ENCODE measurements around the gene DAPK1.

The DAPK1 gene

DNA sequence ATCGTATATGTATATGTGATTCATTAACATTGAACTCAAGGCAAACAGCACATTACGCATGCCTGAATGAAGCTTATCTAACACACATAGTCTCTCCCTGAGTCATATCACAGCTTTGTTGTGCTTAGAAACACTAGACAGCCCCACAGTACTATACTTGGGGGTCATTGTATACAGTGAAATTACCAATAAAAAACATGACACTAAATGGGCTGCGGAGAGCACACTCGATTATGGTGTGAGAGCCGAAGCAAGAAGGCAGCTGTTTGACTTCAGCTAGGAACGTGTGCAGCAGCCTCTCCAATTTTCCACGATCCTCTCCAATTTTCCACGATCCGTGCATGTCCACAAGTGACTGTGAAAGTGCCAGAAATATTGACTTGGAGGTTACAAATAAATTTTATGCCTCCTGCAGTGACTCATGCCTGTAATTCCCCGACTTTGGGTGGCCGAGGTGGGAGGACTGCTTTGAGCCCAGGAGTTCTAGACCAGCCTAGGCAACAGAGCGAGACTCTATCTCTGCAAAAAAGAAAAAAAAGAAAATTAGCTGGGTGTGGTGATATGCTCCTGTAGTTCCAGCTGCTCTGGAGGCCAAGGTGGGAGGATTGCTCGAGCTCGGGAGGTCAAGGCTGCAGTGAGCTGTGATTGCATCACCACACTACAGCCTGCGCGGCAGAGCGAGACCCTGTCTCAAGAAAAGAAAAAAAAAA is 102.4 kb downstream of the DAPK1 start:
- Mint-ChIP-seq H3K36me3 (no peaks in the 10 kb centered on the region), H3K4me1 (no peaks in the 10 kb centered on the region), H3K27me3 (peaks cover 4 to 12% of the 10 kb centered on the region in 2 donors), H3K27ac (no peak overlapping the region), H3K4me3 (no peak overlapping the region), H3K9me3 (no peaks in the 10 kb centered on the region)
- ATAC-seq (replicated peaks) (no peak), DNase-seq (no peak)

DNA sequence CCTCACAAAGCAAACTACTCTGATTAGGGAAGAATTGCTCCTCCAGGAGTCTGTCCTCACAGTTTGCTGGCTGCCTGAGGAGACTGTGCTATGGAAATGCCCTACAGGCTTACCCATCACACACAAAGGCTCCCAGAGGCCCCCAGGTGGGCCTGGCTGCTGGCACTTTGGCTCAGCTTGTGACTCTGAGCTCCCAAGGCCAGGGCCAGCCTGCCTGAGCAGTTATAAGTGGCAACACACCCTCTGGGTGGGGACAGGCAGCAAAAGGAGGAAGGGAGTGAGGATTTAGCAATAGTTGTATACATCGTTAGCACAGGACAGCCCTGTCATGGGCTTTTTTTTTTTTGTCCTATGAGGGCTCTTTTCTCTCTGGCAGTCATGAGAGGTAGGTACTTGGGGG is 103.5 kb downstream of the DAPK1 start:
- ATAC-seq (replicated peaks) (no peak), DNase-seq (no peak)
- Mint-ChIP-seq H3K4me3 (no peak overlapping the region), H3K9me3 (no peaks in the 10 kb centered on the region), H3K36me3 (no peaks in the 10 kb centered on the region), H3K27ac (no peak overlapping the region), H3K4me1 (no peaks in the 10 kb centered on the region), H3K27me3 (peaks cover 10 to 23% of the 10 kb centered on the region in 2 donors)

DNA sequence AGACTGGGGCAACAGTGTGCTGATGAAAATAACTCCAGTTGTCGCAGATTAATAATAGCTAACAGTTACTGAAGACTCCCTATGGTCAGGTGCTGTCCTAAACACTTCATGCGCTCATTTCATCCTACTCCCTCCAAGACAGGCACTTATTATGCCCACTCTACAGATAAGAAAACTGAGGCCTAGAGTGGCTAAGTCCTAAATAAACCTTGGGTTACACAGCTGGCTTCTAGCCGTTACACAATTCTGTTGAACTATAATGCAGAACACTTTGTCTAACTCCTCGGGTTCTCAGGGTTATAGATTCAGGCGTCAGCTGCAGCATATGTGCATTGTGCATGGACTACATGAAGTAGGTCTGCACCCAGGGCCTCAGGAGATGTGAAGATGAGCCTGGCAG is 103.9 kb downstream of the DAPK1 start:
- Mint-ChIP-seq H3K27me3 (peaks cover 11 to 23% of the 10 kb centered on the region in 2 donors), H3K4me3 (no peak overlapping the region), H3K36me3 (no peaks in the 10 kb centered on the region), H3K9me3 (no peaks in the 10 kb centered on the region), H3K4me1 (no peaks in the 10 kb centered on the region), H3K27ac (no peak overlapping the region)
- ATAC-seq (replicated peaks) (no peak), DNase-seq (no peak)

DNA sequence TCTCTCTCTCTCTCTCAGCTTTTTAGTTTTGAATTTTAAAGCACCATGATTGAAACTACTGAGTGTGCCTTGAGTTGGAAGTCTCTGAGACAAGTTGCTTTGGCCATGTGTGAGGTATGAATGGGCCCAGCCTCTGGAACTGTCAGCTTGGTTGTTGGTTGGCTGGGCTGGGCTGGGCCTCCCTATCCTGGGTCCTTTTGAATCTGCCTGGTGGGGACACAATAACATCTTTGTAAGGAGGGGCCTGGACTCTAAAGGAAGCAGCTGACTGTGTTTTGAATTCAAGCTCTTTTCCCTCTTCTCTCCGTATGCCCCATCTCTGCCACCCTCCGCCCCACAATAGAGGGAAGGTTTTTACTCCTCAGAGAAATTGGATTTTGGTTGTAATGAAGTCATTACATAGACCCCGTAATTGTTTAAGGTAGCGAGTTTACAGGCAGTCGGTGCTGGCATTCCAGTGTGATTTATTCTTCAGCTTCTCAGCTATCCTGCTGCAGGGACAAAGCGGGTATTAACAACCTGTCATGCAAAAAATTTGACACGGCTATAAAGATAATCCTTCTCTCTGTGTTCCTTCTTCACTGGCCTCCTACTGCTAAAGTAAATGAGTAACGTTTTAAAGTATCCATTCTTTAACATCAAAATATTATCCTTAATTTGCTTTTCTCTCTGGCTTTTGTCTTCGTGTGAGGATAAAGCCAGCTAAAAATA is 105.4 kb downstream of the DAPK1 start:
- Mint-ChIP-seq H3K36me3 (no peaks in the 10 kb centered on the region), H3K9me3 (peaks cover 6 to 7% of the 10 kb centered on the region in 2 donors), H3K4me3 (no peak overlapping the region), H3K27ac (no peak overlapping the region), H3K27me3 (peaks cover 14 to 23% of the 10 kb centered on the region in 2 donors), H3K4me1 (no peaks in the 10 kb centered on the region)
- DNase-seq (no peak), ATAC-seq (replicated peaks) (no peak)

DNA sequence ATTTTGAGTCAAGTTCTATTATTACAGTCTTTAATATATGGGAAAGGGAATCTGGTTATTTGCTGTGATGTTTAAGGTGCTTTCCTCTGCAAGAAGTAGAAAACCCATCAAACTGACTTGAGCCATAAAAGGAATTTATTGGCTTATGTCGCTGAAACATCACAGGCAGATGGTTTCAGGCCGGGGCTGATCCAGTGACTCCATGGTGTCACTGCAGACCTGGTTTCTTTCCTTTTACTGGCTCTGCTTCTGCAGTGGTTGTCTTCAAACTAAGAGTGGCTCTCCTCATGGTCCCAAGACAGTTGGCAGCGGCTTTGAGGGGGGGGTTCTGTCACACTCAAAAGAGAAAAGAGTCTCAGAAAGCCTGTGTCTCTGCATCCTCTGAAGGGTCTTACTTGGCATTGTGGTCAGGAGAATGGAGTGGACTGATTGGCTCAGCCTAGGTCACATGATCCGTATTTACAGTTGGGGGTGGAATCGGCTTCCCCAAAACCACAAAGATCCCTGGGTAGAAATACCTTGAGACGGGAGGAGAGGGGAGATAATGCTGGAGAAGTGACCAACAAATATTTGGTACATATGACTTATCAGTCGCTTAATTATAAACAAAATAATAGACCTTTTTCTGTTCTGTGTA is 106.3 kb downstream of the DAPK1 start:
- no peak for ATAC-seq (replicated peaks)
- no peaks in the 10 kb centered on the region for H3K4me1 Mint-ChIP-seq
- no peaks in the 10 kb centered on the region for H3K36me3 Mint-ChIP-seq
- no peak for DNase-seq
- peak overlapping the region; percentile 14 for H3K27ac Mint-ChIP-seq
- peaks cover 6 to 7% of the 10 kb centered on the region in 2 donors for H3K9me3 Mint-ChIP-seq
- H3K4me3 Mint-ChIP-seq: no peak overlapping the region
- H3K27me3 Mint-ChIP-seq: peaks cover 14 to 23% of the 10 kb centered on the region in 2 donors

DNA sequence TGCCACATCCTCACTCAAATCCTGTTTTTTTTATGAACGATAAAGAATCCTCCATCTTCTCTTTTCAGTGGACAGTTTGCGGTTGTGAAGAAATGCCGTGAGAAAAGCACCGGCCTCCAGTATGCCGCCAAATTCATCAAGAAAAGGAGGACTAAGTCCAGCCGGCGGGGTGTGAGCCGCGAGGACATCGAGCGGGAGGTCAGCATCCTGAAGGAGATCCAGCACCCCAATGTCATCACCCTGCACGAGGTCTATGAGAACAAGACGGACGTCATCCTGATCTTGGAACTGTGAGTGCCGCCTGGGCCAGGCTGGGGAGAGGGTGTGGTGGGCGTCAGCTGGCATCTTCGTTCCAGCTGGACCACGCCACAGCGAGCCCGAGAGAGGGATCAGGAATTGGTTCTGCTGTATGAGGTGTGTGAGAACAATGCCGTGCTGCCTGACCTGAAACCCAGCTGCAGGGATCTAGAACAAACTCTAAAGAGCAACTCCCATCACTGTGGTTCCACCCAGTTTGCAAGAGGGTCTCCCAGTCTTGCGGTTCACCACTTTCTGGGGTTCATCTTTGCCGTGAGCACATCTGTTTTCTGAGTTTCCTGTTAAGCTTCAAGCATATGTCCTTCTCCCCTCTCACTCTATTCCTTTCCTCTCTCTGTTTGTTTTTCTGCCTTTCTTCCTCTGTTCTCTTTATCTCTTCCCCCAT is 107.4 kb downstream of the DAPK1 start:
- no peak overlapping the region for H3K4me3 Mint-ChIP-seq
- DNase-seq (no peak), ATAC-seq (replicated peaks) (no peak)
- no peak overlapping the region for H3K27ac Mint-ChIP-seq
- H3K9me3 Mint-ChIP-seq: peaks cover 6 to 7% of the 10 kb centered on the region in 2 donors
- H3K27me3 Mint-ChIP-seq: peaks cover 14 to 23% of the 10 kb centered on the region in 2 donors
- H3K4me1 Mint-ChIP-seq: no peaks in the 10 kb centered on the region
- no peaks in the 10 kb centered on the region for H3K36me3 Mint-ChIP-seq

DNA sequence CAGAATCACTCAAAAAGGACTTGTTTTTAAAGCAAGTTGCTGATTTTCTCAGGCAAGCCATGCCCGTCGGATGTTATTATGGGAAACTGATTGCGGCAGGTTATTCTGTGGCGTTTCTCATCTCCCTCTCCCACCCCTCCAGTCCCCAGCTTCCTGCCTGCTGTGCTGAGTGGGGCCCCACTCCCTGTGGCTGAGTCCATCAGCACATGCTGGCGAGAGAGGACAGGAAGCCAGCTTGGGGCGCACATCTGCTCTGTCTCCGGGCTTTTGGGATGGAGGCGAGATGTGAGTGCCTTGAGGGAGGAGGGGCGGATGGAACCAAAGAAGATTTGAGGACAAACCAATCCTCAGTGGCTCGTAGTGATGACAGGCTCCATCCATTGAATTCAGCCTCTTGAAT is 108.0 kb downstream of the DAPK1 start:
- H3K36me3 Mint-ChIP-seq: no peaks in the 10 kb centered on the region
- ATAC-seq (replicated peaks) (no peak), DNase-seq (no peak)
- H3K4me1 Mint-ChIP-seq: no peaks in the 10 kb centered on the region
- H3K4me3 Mint-ChIP-seq: no peak overlapping the region
- no peak overlapping the region for H3K27ac Mint-ChIP-seq
- H3K9me3 Mint-ChIP-seq: peaks cover 6 to 7% of the 10 kb centered on the region in 2 donors
- peaks cover 14 to 23% of the 10 kb centered on the region in 2 donors for H3K27me3 Mint-ChIP-seq

DNA sequence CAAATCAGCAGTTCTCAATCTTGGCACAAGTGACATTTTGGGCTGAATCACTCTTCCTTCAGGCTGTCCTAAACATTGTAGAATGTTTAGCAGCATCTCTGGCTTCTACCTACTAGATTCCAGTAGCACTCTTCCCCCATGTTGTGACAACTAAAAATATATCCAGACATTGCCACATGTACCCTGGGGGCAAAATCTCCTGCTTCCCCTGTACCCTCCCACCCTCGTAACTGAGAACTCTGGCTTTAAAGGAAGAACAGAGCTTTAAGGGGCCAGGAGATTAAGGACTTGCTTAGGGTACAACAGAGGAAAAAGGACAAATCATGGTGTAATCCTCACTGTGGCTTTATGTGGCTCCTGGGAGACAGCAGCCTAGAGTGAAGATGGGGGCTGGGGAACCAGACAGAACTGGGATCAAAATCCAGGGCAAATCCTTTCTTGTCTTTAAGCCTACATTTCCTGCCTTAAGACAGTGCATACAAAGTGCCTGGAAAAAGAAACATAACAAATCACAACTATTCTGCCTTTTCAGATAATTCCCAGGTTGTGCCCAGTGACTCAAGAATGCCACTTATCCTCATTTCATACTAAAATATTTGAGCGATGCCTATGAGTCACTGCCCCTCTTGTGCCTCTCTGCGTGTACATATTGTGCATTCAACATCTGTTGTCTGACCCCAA is 109.3 kb downstream of the DAPK1 start:
- H3K4me1 Mint-ChIP-seq: no peaks in the 10 kb centered on the region
- peaks cover 6 to 7% of the 10 kb centered on the region in 2 donors for H3K9me3 Mint-ChIP-seq
- ATAC-seq (replicated peaks) (no peak), DNase-seq (no peak)
- H3K36me3 Mint-ChIP-seq: no peaks in the 10 kb centered on the region
- H3K27ac Mint-ChIP-seq: peak overlapping the region; percentile 56
- H3K4me3 Mint-ChIP-seq: no peak overlapping the region
- H3K27me3 Mint-ChIP-seq: peaks cover 14 to 19% of the 10 kb centered on the region in 2 donors

DNA sequence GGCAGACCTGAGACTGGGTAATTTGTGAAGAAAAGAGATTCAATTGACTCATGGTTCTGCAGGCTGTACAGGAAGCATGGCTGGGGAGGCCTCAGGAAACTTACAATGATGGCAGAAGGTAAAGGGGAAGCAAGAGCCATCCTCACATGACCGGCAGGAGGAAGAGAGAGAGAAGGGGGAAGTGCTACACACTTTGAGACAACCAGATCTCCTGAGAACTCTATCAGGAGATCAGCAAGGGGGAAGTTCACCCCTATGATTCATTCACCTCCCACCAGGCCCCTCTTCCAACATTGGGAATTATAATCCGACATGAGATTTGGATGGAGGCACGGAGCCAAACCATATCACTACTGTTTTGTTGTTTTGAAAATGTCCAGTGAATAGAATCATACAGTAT is 110.2 kb downstream of the DAPK1 start:
- H3K36me3 Mint-ChIP-seq: no peaks in the 10 kb centered on the region
- DNase-seq (no peak), ATAC-seq (replicated peaks) (no peak)
- H3K27ac Mint-ChIP-seq: no peak overlapping the region
- peaks cover 14 to 18% of the 10 kb centered on the region in 2 donors for H3K27me3 Mint-ChIP-seq
- no peak overlapping the region for H3K4me3 Mint-ChIP-seq
- peaks cover 6 to 7% of the 10 kb centered on the region in 2 donors for H3K9me3 Mint-ChIP-seq
- H3K4me1 Mint-ChIP-seq: no peaks in the 10 kb centered on the region

DNA sequence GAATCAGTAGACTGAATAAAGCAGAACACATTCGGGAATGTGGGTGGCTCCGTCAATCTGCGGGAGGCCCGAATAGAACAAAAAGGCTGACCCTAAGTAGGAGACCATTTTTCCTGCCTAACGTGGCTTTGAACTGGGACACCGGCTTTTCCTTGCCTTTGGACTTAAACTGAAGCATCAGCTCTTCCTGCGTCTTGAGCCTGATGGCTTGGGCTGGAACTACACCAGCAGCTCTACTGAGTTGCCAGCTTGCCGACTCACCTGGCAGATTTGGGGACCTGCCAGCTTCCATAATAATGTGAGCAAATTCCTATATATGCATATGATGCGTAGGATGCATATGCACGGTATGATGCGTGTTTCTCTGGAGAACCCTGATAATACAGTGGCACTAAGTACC is 111.3 kb downstream of the DAPK1 start:
- H3K4me1 Mint-ChIP-seq: no peaks in the 10 kb centered on the region
- no peaks in the 10 kb centered on the region for H3K36me3 Mint-ChIP-seq
- no peak for ATAC-seq (replicated peaks)

DNA sequence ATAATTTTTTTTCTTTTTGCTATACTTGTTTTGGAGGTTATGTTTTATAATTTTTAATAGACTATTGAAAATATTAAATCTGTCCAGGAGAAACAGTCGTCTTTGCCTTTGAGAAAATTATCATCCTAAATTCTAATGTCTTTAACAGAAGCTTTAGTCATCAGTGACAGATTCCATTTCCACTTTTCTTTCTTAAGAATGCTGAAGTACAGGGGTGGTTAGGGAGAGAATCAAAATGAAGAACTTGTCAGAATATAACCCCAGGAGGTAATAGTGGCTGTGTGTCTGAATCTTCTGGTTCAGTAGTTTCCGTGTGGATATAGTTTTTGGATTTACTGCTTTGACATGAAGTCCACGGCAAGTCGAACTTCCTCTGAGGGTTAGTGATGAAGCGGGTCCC is 111.8 kb downstream of the DAPK1 start:
- ATAC-seq (replicated peaks) (no peak), DNase-seq (no peak)
- no peaks in the 10 kb centered on the region for H3K36me3 Mint-ChIP-seq
- H3K4me3 Mint-ChIP-seq: no peak overlapping the region
- peaks cover 6 to 7% of the 10 kb centered on the region in 2 donors for H3K9me3 Mint-ChIP-seq
- H3K4me1 Mint-ChIP-seq: no peaks in the 10 kb centered on the region
- peaks cover 14 to 17% of the 10 kb centered on the region in 2 donors for H3K27me3 Mint-ChIP-seq
- no peak overlapping the region for H3K27ac Mint-ChIP-seq

More for the DNA sequence above, 111.3 kb downstream of the DAPK1 start:
- Mint-ChIP-seq H3K27me3 (peaks cover 14 to 18% of the 10 kb centered on the region in 2 donors), H3K27ac (no peak overlapping the region), H3K9me3 (peaks cover 6 to 7% of the 10 kb centered on the region in 2 donors), H3K4me3 (no peak overlapping the region)
- DNase-seq: no peak

DNA sequence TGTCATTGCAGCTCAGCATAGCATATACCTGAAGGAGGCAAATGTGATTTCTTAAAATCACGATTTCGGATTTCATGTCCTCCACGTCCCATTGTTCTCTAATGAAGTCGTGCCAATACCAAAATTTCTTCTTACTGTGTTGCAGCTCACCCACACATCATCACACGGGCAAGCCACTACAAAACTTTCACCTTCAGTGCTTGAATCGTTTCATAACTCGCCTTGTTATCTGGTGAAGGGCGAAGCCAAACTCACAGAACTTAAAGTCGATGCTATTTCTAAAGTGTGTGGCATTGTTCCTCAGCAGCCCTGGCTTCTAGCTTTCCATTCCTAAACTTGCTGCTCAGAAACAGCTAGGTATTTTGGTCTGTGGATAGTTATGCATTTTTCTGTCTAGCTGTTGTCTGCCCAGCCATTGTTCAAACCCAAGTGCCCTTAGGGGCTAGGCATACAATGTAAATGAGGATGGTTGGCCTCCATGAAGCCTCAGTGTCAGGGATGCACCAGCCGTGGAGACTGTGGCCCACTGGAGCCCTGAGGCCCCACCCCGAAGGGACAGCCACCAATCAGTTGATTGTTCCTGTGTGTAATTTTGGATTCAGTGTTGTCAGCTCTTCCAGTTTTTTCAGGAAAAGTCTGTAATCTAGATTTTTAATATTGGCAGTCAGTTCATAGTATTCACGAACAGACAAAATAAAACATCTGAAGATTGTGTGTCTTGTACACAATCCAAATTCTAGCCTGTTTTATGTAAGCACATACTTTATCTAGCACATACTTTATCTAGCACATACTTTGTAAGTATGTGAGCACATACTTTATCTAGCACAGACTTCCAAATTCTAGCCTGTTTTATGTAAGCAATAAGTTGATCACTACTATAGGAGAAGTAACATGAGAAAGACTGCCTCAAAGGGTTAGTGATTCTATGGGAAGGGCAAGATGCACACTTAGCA is 112.8 kb downstream of the DAPK1 start:
- no peaks in the 10 kb centered on the region for H3K36me3 Mint-ChIP-seq
- H3K4me3 Mint-ChIP-seq: no peak overlapping the region
- peaks cover 6 to 7% of the 10 kb centered on the region in 2 donors for H3K27me3 Mint-ChIP-seq
- H3K27ac Mint-ChIP-seq: no peak overlapping the region
- no peaks in the 10 kb centered on the region for H3K4me1 Mint-ChIP-seq
- ATAC-seq (replicated peaks) (no peak), DNase-seq (no peak)
- peaks cover 6 to 7% of the 10 kb centered on the region in 2 donors for H3K9me3 Mint-ChIP-seq

DNA sequence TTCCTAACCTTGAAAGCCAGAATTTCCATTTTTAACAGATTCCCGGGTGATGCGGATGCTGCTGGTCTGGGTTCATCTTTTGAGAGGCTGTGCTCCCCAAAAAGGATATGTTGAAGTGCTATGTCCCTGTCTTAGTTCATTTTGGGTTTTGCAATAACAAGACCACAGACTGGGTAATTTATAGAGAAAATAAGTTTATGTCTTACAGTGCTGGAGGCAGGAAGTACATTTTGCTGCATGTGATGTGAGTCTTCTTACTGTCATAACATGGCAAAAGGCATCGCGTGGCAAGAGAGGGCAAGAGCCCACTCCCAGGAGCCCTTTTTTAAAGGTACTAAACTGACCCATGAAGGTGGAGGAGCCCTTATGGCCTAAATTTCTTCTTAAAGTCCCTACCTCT is 114.1 kb downstream of the DAPK1 start:
- no peaks in the 10 kb centered on the region for H3K36me3 Mint-ChIP-seq
- peaks cover 0 to 1% of the 10 kb centered on the region in 2 donors for H3K27me3 Mint-ChIP-seq
- H3K27ac Mint-ChIP-seq: no peak overlapping the region
- ATAC-seq (replicated peaks) (no peak), DNase-seq (no peak)
- H3K4me1 Mint-ChIP-seq: no peaks in the 10 kb centered on the region
- H3K9me3 Mint-ChIP-seq: peaks cover 6 to 7% of the 10 kb centered on the region in 2 donors
- H3K4me3 Mint-ChIP-seq: no peak overlapping the region

Measured in stimulated activated naive B cell treated with anti-CD40 and anti-IgM and Interleukin-4, amounts not matched to agents 10 μg/mL and 1 μg/mL and 100 μg/mL, for 72 hours (primary cell).